Prostate gland (tissue), 2 donors: ENCODE results near the gene CNTNAP2. TPM values are rescaled to one million over a fixed set of nuclear protein-coding genes. Genes with fewer than 3 reads are reported as not detected.

Experiments
- DNase-seq: peaks from one replicate; pipeline ENCODE4 v3.0.0-alpha.2; 2019; ENCODE audit warnings: low spot score
- H3K27ac ChIP-seq, 2 donors: fragments of 200-600 bp; sonication (generic); 2 replicates each; pipeline ENCODE4 v1.5.1; 2017 to 2019
- H3K27me3 ChIP-seq: fragments of 200-600 bp; sonication (generic); replicated peaks from 2 replicates; pipeline ENCODE4 v1.5.1; 2019; ENCODE audit not compliant: insufficient read depth
- H3K36me3 ChIP-seq, 2 donors: fragments of 200-600 bp; sonication (generic); 1 replicate in 1 of 2; 2 replicates in 1 of 2; pipeline versions ENCODE4 v1.5.1 to v1.8.1; 2017 to 2019
- H3K4me1 ChIP-seq: fragments of 200-600 bp; sonication (generic); replicated peaks from 2 replicates; pipeline ENCODE4 v1.5.1; 2019
- H3K4me3 ChIP-seq, 2 donors: fragments of 200-600 bp; sonication (generic); 2 replicates each; pipeline ENCODE4 v1.5.1; 2017 to 2019
- H3K9me3 ChIP-seq: fragments of 200-600 bp; sonication (generic); 2 replicates; pipeline ENCODE4 v1.5.1; 2017
- POLR2A ChIP-seq: fragments of 450-650 bp; IDR thresholded peaks from one replicate; pipeline ENCODE4 v1.6.1; 2016; ENCODE audit warnings: antibody characterized with exemption, mild to moderate bottlenecking
- POLR2AphosphoS5 ChIP-seq: sonication (generic); formaldehyde crosslinking; IDR thresholded peaks from one replicate; pipeline ENCODE4 v1.6.1; 2017; ENCODE audit warnings: antibody characterized with exemption
- WGBS: methylation state at CpG from one replicate; pipeline ENCODE4 v1.1.5; 2018; 5-methylcytosine and 5-hydroxymethylcytosine counted together
- intact Hi-C: fragments of 100-400 bp; cut with DNase I; formaldehyde crosslinking; loops from one replicate; pipeline ENCODE4 v1.14.2; 2022
- total RNA-seq, 2 donors: library from RNA; depleted of rRNA; stranded (reverse); fragments of >200 nt; gene quantifications; one replicate each; pipeline ENCODE4 v1.1.0, GENCODE V29; 2016
- TF ChIP-seq, protein P1 (sequence below), 4 experiments: fragments of 200-600 bp in 2 of 4; fragments of 450-650 bp in 2 of 4; sonication (generic) in 2 of 4; IDR thresholded peaks; 1 replicate in 3 of 4; 2 replicates in 1 of 4; pipeline ENCODE4 v1.5.1; 2016 to 2019; ENCODE audit warnings: antibody characterized with exemption in 4 of 4, mild to moderate bottlenecking in 2 of 4, moderate library complexity in 2 of 4

Gene CNTNAP2
- total RNA-seq, 2 donors from 2014 or later: 10.6 to 43.7 TPM

- H3K27me3 ChIP-seq: no peaks in the 10 kb centered on the region
- H3K9me3 ChIP-seq: no peaks in the 10 kb centered on the region
- H3K36me3 ChIP-seq: no peaks in the 10 kb centered on the region
- no peaks in the 10 kb centered on the region for H3K4me1 ChIP-seq
- TF ChIP-seq, protein P1, sequence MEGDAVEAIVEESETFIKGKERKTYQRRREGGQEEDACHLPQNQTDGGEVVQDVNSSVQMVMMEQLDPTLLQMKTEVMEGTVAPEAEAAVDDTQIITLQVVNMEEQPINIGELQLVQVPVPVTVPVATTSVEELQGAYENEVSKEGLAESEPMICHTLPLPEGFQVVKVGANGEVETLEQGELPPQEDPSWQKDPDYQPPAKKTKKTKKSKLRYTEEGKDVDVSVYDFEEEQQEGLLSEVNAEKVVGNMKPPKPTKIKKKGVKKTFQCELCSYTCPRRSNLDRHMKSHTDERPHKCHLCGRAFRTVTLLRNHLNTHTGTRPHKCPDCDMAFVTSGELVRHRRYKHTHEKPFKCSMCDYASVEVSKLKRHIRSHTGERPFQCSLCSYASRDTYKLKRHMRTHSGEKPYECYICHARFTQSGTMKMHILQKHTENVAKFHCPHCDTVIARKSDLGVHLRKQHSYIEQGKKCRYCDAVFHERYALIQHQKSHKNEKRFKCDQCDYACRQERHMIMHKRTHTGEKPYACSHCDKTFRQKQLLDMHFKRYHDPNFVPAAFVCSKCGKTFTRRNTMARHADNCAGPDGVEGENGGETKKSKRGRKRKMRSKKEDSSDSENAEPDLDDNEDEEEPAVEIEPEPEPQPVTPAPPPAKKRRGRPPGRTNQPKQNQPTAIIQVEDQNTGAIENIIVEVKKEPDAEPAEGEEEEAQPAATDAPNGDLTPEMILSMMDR (IDR thresholded peaks at IDR 0.05): no peak
- TF ChIP-seq POLR2AphosphoS5 (no peak), POLR2A (no peak)
- intact Hi-C loops: no loop called here
- no peak for DNase-seq
- no peak overlapping the region for H3K27ac ChIP-seq
- H3K4me3 ChIP-seq: no peak overlapping the region
These were observed 1277.7 kb downstream of the CNTNAP2 start for GRCh38 chr7:147394329-147394728.

GRCh38 chr7:147400221-147400689 is 1283.7 kb downstream of the CNTNAP2 start:
- Histone ChIP-seq H3K27ac (no peak overlapping the region), H3K36me3 (no peaks in the 10 kb centered on the region), H3K4me3 (no peak overlapping the region), H3K27me3 (no peaks in the 10 kb centered on the region), H3K9me3 (no peaks in the 10 kb centered on the region), H3K4me1 (no peaks in the 10 kb centered on the region)
- TF ChIP-seq, protein P1 (IDR thresholded peaks at IDR 0.05): no peak
- no peak for TF ChIP-seq POLR2AphosphoS5
- no peak for TF ChIP-seq POLR2A
- intact Hi-C loops: no loop called here
- 34% methylated on average over 3 of the region's 3 CpGs for WGBS
- no peak for DNase-seq

GRCh38 chr7:147400925-147401324 is 1284.3 kb downstream of the CNTNAP2 start:
- TF ChIP-seq, protein P1 (IDR thresholded peaks at IDR 0.05): no peak
- TF ChIP-seq POLR2AphosphoS5 (no peak), POLR2A (no peak)
- no peak overlapping the region for H3K27ac ChIP-seq
- DNase-seq: no peak
- H3K4me1 ChIP-seq: no peaks in the 10 kb centered on the region
- WGBS: 95% methylated on average over 1 of the region's 1 CpG
- H3K36me3 ChIP-seq: no peaks in the 10 kb centered on the region
- H3K4me3 ChIP-seq: no peak overlapping the region
- no peaks in the 10 kb centered on the region for H3K27me3 ChIP-seq
- intact Hi-C loops: no loop called here
- no peaks in the 10 kb centered on the region for H3K9me3 ChIP-seq

- Histone ChIP-seq H3K27ac (no peak overlapping the region), H3K4me1 (no peaks in the 10 kb centered on the region), H3K4me3 (no peak overlapping the region), H3K9me3 (no peaks in the 10 kb centered on the region), H3K36me3 (no peaks in the 10 kb centered on the region), H3K27me3 (no peaks in the 10 kb centered on the region)
- WGBS: 87% methylated on average over 4 of the region's 4 CpGs
- no peak for TF ChIP-seq POLR2AphosphoS5
- TF ChIP-seq POLR2A: no peak
- TF ChIP-seq, protein P1 (IDR thresholded peaks at IDR 0.05): no peak
- DNase-seq: no peak
- intact Hi-C loops: no loop called here
These were observed 1289.0 kb downstream of the CNTNAP2 start for GRCh38 chr7:147405621-147406020.

GRCh38 chr7:147406521-147407135 is 1290.0 kb downstream of the CNTNAP2 start:
- 28% methylated on average over 3 of the region's 3 CpGs for WGBS
- intact Hi-C loops: no loop called here
- Histone ChIP-seq H3K9me3 (no peaks in the 10 kb centered on the region), H3K4me3 (no peak overlapping the region), H3K36me3 (no peaks in the 10 kb centered on the region), H3K27me3 (no peaks in the 10 kb centered on the region), H3K27ac (no peak overlapping the region), H3K4me1 (no peaks in the 10 kb centered on the region)
- TF ChIP-seq POLR2AphosphoS5: no peak
- no peak for TF ChIP-seq POLR2A
- TF ChIP-seq, protein P1 (IDR thresholded peaks at IDR 0.05): no peak
- no peak for DNase-seq
